KOPT-K1 (cell line): ENCODE results near the gene SCARF1.
A peak's percentile ranks its signal among the peaks of the same experiment; 100 is the strongest.

ENCODE experiments used
- H3K27ac ChIP-seq: fragments of 200-600 bp; sonication (generic); 2 replicates; pipeline ENCODE4 v1.5.1; 2016; ENCODE audit warnings: antibody characterized with exemption, mild to moderate bottlenecking, low read depth, low read length; ENCODE audit not compliant: poor library complexity, severe bottlenecking
- H3K36me3 ChIP-seq: fragments of 200-600 bp; sonication (generic); 2 replicates; pipeline ENCODE4 v1.5.1; 2017; ENCODE audit warnings: antibody characterized with exemption, mild to moderate bottlenecking, low read length, moderate library complexity; ENCODE audit not compliant: insufficient read depth
- H3K9me3 ChIP-seq: fragments of 200-600 bp; sonication (generic); 2 replicates; pipeline ENCODE4 v1.5.1; 2017; ENCODE audit warnings: antibody characterized with exemption, low read length, mild to moderate bottlenecking; ENCODE audit not compliant: insufficient read depth, poor library complexity, severe bottlenecking

SCARF1 gene

GRCh38 chr17:1625581-1625980, 20.0 kb downstream of the SCARF1 start:
- Histone ChIP-seq H3K36me3 (peaks cover 18% of the 10 kb centered on the region; the same call in 1 of the 2 replicates), H3K27ac (no peak overlapping the region), H3K9me3 (no peaks in the 10 kb centered on the region)

- Histone ChIP-seq H3K9me3 (no peaks in the 10 kb centered on the region), H3K36me3 (peaks cover 18% of the 10 kb centered on the region; the same call in 1 of the 2 replicates), H3K27ac (no peak overlapping the region)
These were observed 20.5 kb downstream of the SCARF1 start for GRCh38 chr17:1625053-1625452.

DNA sequence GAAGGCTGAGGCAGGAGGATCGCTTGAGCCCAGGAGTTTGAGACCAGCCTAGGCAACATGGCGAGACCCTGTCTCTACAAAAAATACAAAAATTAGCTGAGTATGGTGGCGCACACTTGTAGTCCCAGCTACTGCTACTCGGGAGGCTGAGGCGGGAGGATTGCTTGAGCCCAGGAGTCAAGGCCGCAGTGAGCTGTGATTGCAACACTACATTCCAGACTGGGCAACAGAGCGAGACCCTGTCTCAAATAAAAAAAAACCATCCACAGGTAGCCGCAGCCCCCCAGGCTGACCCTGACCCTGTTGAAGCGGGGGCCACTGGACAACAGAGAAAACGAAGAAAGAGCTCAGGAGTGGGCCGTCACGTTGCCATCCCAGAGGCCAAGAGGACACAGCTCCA, 20.9 kb downstream of the SCARF1 start:
- Histone ChIP-seq H3K36me3 (peaks cover 18% of the 10 kb centered on the region; the same call in 1 of the 2 replicates), H3K9me3 (no peaks in the 10 kb centered on the region), H3K27ac (no peak overlapping the region)

DNA sequence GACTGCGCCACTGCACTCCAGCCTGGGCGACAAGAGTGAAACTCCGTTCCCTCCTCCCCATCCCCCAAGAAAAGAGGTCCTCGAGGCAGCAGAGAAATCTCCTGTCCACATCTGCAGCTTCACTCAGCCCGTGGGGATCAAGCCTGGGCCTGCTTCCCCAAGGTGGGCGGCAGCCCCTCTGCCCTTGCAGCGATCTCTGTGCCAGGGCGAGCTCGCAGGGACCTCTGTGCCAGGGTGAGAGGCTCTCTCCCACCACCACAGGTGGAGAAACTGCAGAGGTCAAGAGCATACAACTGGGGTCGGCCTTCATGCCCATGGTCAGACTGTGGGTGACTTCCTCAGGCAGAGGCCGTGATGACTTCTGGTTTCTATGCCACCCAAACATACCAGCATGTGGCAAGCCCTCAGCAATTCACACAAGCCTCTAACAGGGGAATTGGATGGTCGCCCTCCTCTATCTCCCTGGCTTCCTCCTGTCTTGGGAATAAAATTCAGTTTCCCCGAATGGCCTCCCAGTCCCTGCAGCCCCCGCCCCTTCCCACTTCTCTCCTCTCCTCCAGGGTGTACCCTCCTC, 22.4 kb downstream of the SCARF1 start:
- peaks cover 18% of the 10 kb centered on the region; the same call in 1 of the 2 replicates for H3K36me3 ChIP-seq
- no peaks in the 10 kb centered on the region for H3K9me3 ChIP-seq
- H3K27ac ChIP-seq: no peak overlapping the region

DNA sequence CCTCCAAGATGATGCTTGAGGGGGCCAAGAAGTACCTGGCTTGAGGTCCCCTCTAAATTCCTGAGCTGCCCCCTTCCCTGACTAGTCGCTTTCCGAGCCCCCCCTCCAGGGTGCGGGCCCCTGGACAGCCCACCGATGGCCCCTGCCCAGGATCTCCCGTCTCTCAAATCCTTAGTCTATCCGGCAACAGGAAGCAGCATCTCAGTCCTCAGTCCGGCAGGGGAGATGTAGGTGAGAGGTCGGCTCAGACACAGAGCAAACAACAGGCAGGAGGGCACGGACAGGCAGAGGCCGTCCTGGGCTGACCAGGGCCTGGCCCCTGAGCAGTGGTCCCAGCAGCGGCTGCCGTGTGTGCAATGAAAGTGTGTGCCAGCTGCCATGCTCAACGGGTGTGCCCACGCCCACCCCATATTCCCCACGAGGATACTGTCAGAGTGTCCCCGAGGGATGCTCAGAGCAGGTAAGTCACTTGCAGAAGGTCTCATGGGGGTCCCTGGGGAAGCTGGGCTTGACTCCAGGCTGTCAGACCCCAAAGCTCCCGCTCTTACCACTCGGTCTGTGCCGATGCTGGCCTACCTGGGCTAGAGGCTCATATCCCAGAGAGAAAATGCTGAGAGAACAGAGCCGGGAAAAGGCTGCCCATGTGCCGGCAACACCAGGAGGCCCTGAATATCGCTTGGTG, 24.1 kb downstream of the SCARF1 start:
- peaks cover 18% of the 10 kb centered on the region; the same call in 1 of the 2 replicates for H3K36me3 ChIP-seq
- H3K27ac ChIP-seq: no peak overlapping the region
- no peaks in the 10 kb centered on the region for H3K9me3 ChIP-seq

DNA sequence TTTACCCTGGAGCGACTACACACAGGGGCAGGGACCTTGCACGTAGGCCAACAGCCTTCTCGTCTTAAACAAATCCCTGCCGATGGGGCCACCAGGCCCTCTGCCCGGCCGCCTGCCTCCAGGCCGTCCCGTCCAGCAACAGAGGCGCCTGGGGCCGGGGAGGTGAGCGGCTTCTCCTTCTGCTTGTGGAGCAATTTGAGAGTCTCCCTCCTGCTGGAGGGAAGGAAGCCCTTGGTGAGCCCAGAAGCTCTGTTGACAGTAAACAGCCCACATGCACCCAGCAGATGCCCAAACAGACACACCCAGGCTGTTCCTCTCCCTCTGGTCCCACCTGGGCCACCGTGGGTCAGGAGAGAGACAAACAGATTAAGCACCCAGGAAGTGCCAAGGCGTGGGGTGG, 25.0 kb downstream of the SCARF1 start:
- Histone ChIP-seq H3K36me3 (peaks cover 16% of the 10 kb centered on the region; the same call in 1 of the 2 replicates), H3K9me3 (no peaks in the 10 kb centered on the region), H3K27ac (no peak overlapping the region)

DNA sequence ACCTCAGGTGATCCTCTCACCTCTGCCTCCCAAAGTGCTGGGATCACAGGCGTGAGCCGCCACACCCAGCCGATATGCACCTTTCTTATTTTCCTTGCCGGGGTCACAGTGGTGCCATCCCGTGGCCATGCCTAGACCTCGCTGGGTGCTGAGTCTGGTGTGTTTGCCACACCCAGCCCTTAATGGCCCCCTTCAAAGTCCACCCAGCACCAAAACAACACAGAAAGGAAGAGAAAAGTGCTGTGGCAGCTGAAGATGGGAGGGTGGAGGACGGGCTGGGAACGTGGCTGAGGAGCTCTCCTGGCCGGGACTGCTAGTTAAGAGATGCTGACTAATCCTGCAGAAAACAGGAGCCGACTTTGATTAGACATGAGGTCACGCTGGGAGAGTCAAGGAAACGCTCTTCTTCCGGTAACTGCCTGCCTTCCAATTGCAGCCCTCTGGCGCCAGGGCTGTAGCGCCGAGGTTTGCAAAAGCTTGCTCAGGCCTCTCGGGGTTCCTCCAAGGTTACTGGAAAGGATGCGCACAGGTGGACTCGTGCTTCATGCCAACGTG, 27.8 kb downstream of the SCARF1 start:
- Histone ChIP-seq H3K27ac (no peak overlapping the region), H3K36me3 (peaks cover 17% of the 10 kb centered on the region; the same call in 1 of the 2 replicates), H3K9me3 (no peaks in the 10 kb centered on the region)

GRCh38 chr17:1616101-1616500, 29.4 kb downstream of the SCARF1 start:
- H3K9me3 ChIP-seq: no peaks in the 10 kb centered on the region
- peaks cover 23% of the 10 kb centered on the region; the same call in 1 of the 2 replicates for H3K36me3 ChIP-seq
- no peak overlapping the region for H3K27ac ChIP-seq

DNA sequence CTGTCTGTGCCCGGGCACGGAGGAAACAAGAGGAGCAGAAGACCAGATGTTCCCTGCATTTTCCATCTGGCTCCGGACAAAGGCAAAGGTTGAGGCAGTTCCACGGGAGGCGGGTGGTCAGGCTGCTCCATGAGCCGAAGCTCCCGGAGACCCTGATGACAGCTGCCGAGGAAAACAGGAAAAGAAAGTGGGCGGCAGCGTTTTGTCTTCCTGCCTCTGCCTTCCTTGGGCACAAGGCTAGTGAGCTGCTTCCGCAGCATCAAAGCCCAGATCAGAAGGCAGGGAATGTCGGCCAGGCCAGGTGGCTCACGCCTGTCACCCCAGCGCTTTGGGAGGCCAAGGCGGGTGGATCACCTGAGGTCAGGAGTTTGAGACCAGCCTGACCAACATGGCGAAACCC, 33.1 kb downstream of the SCARF1 start:
- H3K9me3 ChIP-seq: no peaks in the 10 kb centered on the region
- H3K27ac ChIP-seq: no peak overlapping the region
- peaks cover 23% of the 10 kb centered on the region; the same call in 1 of the 2 replicates for H3K36me3 ChIP-seq

DNA sequence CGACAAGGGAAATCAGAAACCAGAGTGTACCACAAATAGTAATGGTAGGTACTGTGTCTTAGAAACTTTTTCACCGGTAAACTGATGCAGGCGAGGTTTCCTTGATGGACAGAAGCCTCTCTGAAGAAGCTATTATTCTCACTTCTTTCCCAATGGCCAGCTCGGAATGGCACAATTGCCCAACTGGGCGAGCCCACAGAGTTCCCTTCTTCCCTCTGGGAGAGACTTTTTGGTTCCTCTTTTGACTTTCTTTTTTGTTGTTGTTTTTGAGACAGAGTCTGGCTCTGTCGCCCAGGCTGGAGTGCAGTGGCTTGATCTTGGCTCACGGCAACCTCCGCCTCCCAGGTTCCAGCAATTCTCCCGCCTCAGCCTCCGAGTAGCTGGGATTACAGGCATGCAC, 33.8 kb downstream of the SCARF1 start:
- Histone ChIP-seq H3K36me3 (peaks cover 23% of the 10 kb centered on the region; the same call in 1 of the 2 replicates), H3K27ac (no peak overlapping the region), H3K9me3 (no peaks in the 10 kb centered on the region)

DNA sequence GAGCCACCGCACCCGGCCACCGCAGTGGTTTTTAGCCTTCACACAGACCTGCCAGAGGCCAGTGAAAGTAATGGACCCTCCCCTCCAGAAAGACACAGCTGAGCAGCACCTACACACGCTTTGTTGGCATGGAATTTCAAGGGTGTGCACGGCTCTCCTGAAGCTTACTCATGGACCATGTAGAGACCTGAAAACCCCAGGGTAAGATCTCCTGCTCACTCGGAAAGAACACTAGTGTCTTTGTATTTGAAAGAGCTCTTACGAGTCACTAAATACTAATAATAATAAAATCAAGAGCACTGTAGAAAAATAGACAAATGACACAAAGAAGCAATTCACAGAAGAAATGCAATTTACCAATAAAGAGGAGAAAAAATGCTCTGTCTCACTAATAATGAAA, 36.9 kb downstream of the SCARF1 start:
- Histone ChIP-seq H3K27ac (no peak overlapping the region), H3K36me3 (peaks cover 12% of the 10 kb centered on the region; the same call in 1 of the 2 replicates), H3K9me3 (no peaks in the 10 kb centered on the region)

DNA sequence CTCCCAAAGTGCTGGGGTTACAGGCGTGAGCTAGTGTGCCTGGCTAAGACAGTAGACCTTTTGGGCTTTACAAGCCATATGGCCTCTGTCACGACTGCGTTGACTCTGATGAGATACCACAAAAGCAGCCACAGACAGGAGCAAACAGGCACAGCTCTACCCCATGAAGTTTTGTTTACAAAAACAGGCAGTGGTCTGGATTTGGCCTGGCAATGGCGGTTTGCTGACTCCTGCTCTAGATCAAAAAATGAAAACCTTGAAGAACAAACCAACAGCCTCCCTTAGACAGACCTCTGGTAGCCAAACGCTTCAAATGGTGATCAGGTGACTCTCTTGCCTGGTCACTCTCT, 37.6 kb downstream of the SCARF1 start:
- Histone ChIP-seq H3K9me3 (no peaks in the 10 kb centered on the region), H3K27ac (peak overlapping the region; percentile 44), H3K36me3 (peaks cover 9% of the 10 kb centered on the region)

- Histone ChIP-seq H3K9me3 (peaks cover 10% of the 10 kb centered on the region), H3K27ac (peak overlapping the region; percentile 44), H3K36me3 (peaks cover 7% of the 10 kb centered on the region)
These were observed 39.1 kb downstream of the SCARF1 start for GRCh38 chr17:1606352-1606985.

- H3K27ac ChIP-seq: peak overlapping the region; percentile 8
- peaks cover 7% of the 10 kb centered on the region for H3K36me3 ChIP-seq
- H3K9me3 ChIP-seq: peaks cover 16% of the 10 kb centered on the region
These were observed 39.7 kb downstream of the SCARF1 start for GRCh38 chr17:1605681-1606351.
